Endothelial cell of umbilical vein (primary cell): ENCODE results near the gene IL17RD. TPM values are rescaled to one million over a fixed set of nuclear protein-coding genes. Genes with fewer than 3 reads are reported as not detected.

Experiments
- BruUV-seq: library from RNA; stranded (reverse); fragments of 400-500 nt; replicated peaks from 2 replicates; lab custom pipeline; 2021; lab: Mats Ljungman, UMichigan
- CTCF ChIA-PET: fragments of 300-600, 350-600 bp; sonication (Branson Sonifier 250); formaldehyde crosslinking; loops from one replicate; lab custom pipeline; 2021; ENCODE audit warnings: antibody characterized with exemption, inconsistent platforms; lab: Charles Lee
- POLR2A ChIA-PET: fragments of 300-600, 350-600 bp; sonication (Branson Sonifier 250); formaldehyde crosslinking; loops from one replicate; lab custom pipeline; 2021; ENCODE audit warnings: antibody characterized with exemption, inconsistent platforms; lab: Charles Lee
- DNase-seq: peaks from one replicate; pipeline ENCODE4 v3.0.0-alpha.2; 2011; ENCODE audit warnings: low read depth, low spot score
- FAIRE-seq: peaks from 2 replicates; lab custom pipeline; 2011; peaks lifted over from hg19 to GRCh38; lab: Jason Lieb, UNC
- H2AFZ ChIP-seq: 2 replicates; pipeline ENCODE4 v1.6.0; 2012; ENCODE audit warnings: low read depth, low read length, control low read depth, inconsistent platforms
- H3K27ac ChIP-seq: 2 replicates; pipeline ENCODE4 v1.5.1; 2011; ENCODE audit warnings: low read depth, mild to moderate bottlenecking, control low read depth, low read length, moderate library complexity; ENCODE audit not compliant: insufficient read depth
- H3K27me3 ChIP-seq, 2 experiments: 2 replicates each; pipeline versions ENCODE4 v1.6.0 to v1.6.1; 2011; ENCODE audit warnings: low read length in 2 of 2, mixed read lengths in 1 of 2; ENCODE audit not compliant: control insufficient read depth in 2 of 2, insufficient read depth in 2 of 2
- H3K36me3 ChIP-seq, 2 experiments: 2 replicates in 1 of 2; 3 replicates in 1 of 2; pipeline ENCODE4 v1.5.1; 2011; ENCODE audit warnings: low read length in 2 of 2, mild to moderate bottlenecking in 1 of 2, moderate library complexity in 1 of 2; ENCODE audit not compliant: control insufficient read depth in 2 of 2, insufficient read depth in 2 of 2; ENCODE audit errors: extremely low read depth in 1 of 2
- H3K4me1 ChIP-seq: 3 replicates; pipeline ENCODE4 v1.5.1; 2011; ENCODE audit warnings: mild to moderate bottlenecking, low read length; ENCODE audit not compliant: control insufficient read depth, insufficient read depth; ENCODE audit errors: extremely low read depth
- H3K4me2 ChIP-seq: 2 replicates; pipeline ENCODE4 v1.6.1; 2011; ENCODE audit warnings: low read length, control low read depth, mixed read lengths; ENCODE audit not compliant: insufficient read depth
- H3K4me3 ChIP-seq, 3 experiments: fragments of 200-600 bp in 1 of 3; sonication (generic), shearing (Covaris generic) in 1 of 3; replicated peaks in 1 of 3; 2 replicates each; pipeline ENCODE4 v1.5.1; 2011 to 2016; ENCODE audit warnings: control low read depth in 3 of 3, low read length in 3 of 3, mild to moderate bottlenecking in 2 of 3, inconsistent platforms in 1 of 3, low read depth in 1 of 3, moderate library complexity in 1 of 3; ENCODE audit not compliant: insufficient read depth in 1 of 3
- H3K79me2 ChIP-seq: 2 replicates; pipeline ENCODE4 v1.6.0; 2012; ENCODE audit warnings: low read length, inconsistent platforms; ENCODE audit not compliant: control insufficient read depth, insufficient read depth
- H3K9ac ChIP-seq: replicated peaks from 2 replicates; pipeline ENCODE3; 2011; ENCODE audit warnings: low read length, control low read depth; ENCODE audit not compliant: insufficient read depth; ENCODE audit errors: extremely low read depth
- H3K9me1 ChIP-seq: replicated peaks from 3 replicates; pipeline ENCODE4 v1.6.0; 2011; ENCODE audit warnings: mild to moderate bottlenecking, low read length; ENCODE audit not compliant: control insufficient read depth, insufficient read depth; ENCODE audit errors: extremely low read depth
- H3K9me3 ChIP-seq: replicated peaks from 2 replicates; pipeline ENCODE4 v1.5.1; 2012; ENCODE audit warnings: low read length, inconsistent platforms; ENCODE audit not compliant: control insufficient read depth, insufficient read depth
- H4K20me1 ChIP-seq: replicated peaks from 2 replicates; pipeline ENCODE3; 2011; ENCODE audit warnings: mild to moderate bottlenecking, low read length; ENCODE audit not compliant: control insufficient read depth, insufficient read depth; ENCODE audit errors: extremely low read depth
- CTCF ChIP-seq, 2 donors: IDR thresholded peaks; 1 replicate in 1 of 2; 2 replicates in 1 of 2; pipeline ENCODE4 v1.5.1; 2011; ENCODE audit warnings: low read length in 2 of 2, mild to moderate bottlenecking in 2 of 2, moderate library complexity in 2 of 2, control low read depth in 1 of 2, inconsistent platforms in 1 of 2, low read depth in 1 of 2; ENCODE audit not compliant: insufficient read depth in 1 of 2; ENCODE audit errors: extremely low read depth in 1 of 2
- EZH2 ChIP-seq: IDR thresholded peaks from 2 replicates; pipeline ENCODE4 v1.6.1; 2012; ENCODE audit warnings: borderline replicate concordance, low read depth, mild to moderate bottlenecking, moderate library complexity, low read length, inconsistent platforms; ENCODE audit not compliant: severe bottlenecking
- FOS ChIP-seq: IDR thresholded peaks from 2 replicates; pipeline ENCODE4 v1.6.1; 2011; ENCODE audit warnings: mild to moderate bottlenecking, low read length, moderate library complexity, borderline replicate concordance; ENCODE audit not compliant: insufficient read depth
- GATA2 ChIP-seq: IDR thresholded peaks from 2 replicates; pipeline ENCODE4 v1.7.0; 2011; ENCODE audit warnings: low read depth, mild to moderate bottlenecking, moderate library complexity, mixed read lengths, low read length; ENCODE audit not compliant: insufficient read length, insufficient read depth
- JUN ChIP-seq: IDR thresholded peaks from 2 replicates; pipeline ENCODE4 v1.6.1; 2011; ENCODE audit warnings: borderline replicate concordance, low read depth; ENCODE audit not compliant: insufficient read length, insufficient read depth
- MAX ChIP-seq: IDR thresholded peaks from 2 replicates; pipeline ENCODE4 v1.6.1; 2011; ENCODE audit not compliant: insufficient read depth, insufficient read length
- MYC ChIP-seq: IDR thresholded peaks from one replicate; pipeline ENCODE4 v1.6.1; 2011; ENCODE audit warnings: mild to moderate bottlenecking, low read depth, low read length
- POLR2A ChIP-seq: IDR thresholded peaks from 2 replicates; pipeline ENCODE4 v1.6.1; 2012; ENCODE audit warnings: low read depth, mild to moderate bottlenecking, control low read depth, low read length
- POLR2AphosphoS5 ChIP-seq: IDR thresholded peaks from 2 replicates; pipeline ENCODE4 v1.6.1; 2012; ENCODE audit warnings: low read depth, mild to moderate bottlenecking, control low read depth, low read length, moderate library complexity; ENCODE audit not compliant: insufficient read depth
- dilution Hi-C: fragments of 300-500 bp; cut with MboI; formaldehyde crosslinking; loops from one replicate; pipeline ENCODE4 v1.15.0; 2019; ENCODE audit warnings: low sequenced_read_pairs; ENCODE audit not compliant: extremely low pct_ligation_motif_present
- intact Hi-C: fragments of 100-400 bp; cut with micrococcal nuclease; formaldehyde crosslinking; loops from one replicate; pipeline ENCODE4 v1.10.0; 2022
- polyA plus RNA-seq, 4 experiments: library from polyadenylated mRNA; depleted of rRNA in 3 of 4; stranded (reverse) in 3 of 4; unstranded in 1 of 4; fragments of >200 nt; gene quantifications; 2 replicates each; pipeline versions ENCODE4 v1.2.1 to v1.2.3, GENCODE V29; 2011 to 2012; ENCODE audit warnings: missing spikeins in 1 of 4
- total RNA-seq: library from RNA; stranded (reverse); gene quantifications from 2 replicates; pipeline ENCODE4 v1.2.3, GENCODE V29; 2021

Gene IL17RD
- total and polyA plus RNA-seq, 2 donors (not counting 3 experiments of a cell fraction or from before 2014, with no cell fraction given) = 0.36 to 0.93 TPM

- Histone ChIP-seq H3K4me3 (no peak overlapping the region), H4K20me1 (no peaks in the 10 kb centered on the region), H3K79me2 (no peaks in the 10 kb centered on the region), H3K27ac (no peak overlapping the region), H3K27me3 (peaks cover 2 to 3% of the 10 kb centered on the region in 2 experiments), H3K4me1 (peaks cover 7% of the 10 kb centered on the region), H3K36me3 (no peaks in the 10 kb centered on the region), H3K4me2 (no peak overlapping the region), H3K9ac (no peak overlapping the region), H3K9me3 (no peaks in the 10 kb centered on the region), H2AFZ (no peak overlapping the region), H3K9me1 (no peaks in the 10 kb centered on the region)
- DNase-seq (no peak), FAIRE-seq (no peak)
- intact Hi-C loops = no loop called here
- BruUV-seq = no TSS peak
- CTCF ChIA-PET = no interaction called here
- no peak for TF ChIP-seq JUN
- no peak for TF ChIP-seq MYC
- no peak for TF ChIP-seq CTCF (IDR thresholded peaks at IDR 0.05; ENCODE audit: extremely low read depth in 1 of 2, insufficient read depth in 1 of 2, low read depth in 1 of 2, low read length in 2 of 2)
- no peak for TF ChIP-seq MAX
- TF ChIP-seq EZH2 = no peak
- no peak for TF ChIP-seq FOS
- TF ChIP-seq POLR2A = no peak
- no peak for TF ChIP-seq POLR2AphosphoS5
- TF ChIP-seq GATA2 = no peak
- POLR2A ChIA-PET = no interaction called here
- dilution Hi-C loops = no loop called here
Measured at GRCh38 chr3:57074135-57074534, 91.0 kb downstream of the IL17RD start.
